Measurements from ENCODE around the gene FAM43A.

The FAM43A gene

DNA sequence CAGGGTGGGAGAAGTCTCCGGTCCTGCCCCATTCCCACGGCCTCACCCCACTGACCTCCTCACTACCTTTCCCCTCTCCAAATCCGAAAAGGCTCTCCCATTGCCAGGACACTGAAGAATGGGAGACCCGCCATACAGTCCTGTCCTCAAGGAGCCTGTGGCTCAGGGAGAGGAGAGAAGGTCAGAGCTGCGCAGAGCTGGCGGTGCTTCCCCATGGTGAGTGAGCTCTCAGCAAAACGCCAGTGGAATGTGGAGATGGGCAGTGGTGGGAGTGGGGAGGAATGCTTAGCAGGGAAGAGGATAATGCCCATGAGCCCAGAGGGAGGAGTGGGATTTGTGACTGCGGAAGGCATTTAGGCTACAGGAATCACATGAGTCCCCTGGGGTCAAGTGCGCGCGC is 20.1 kb downstream of the FAM43A start:
- no peak for DNase-seq

DNA sequence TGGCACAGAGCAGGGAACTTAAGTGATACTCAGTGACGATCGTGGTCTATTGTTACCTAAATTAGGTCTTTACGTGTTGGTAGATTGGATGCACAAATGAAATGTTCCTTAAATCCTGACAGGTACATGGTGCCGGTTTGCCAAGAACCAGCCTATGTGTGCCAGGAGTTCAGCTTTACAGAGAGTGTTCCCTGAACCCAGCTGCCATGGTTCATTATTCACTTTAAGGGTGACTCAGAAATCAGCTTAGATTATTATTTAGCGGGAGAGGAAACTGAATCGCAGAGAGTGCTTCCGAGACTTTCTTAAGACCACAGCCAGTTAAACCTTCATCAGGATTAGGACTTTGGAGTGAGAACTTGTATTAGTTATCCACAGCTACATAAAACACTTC is 21.5 kb downstream of the FAM43A start:
- DNase-seq: no peak

DNA sequence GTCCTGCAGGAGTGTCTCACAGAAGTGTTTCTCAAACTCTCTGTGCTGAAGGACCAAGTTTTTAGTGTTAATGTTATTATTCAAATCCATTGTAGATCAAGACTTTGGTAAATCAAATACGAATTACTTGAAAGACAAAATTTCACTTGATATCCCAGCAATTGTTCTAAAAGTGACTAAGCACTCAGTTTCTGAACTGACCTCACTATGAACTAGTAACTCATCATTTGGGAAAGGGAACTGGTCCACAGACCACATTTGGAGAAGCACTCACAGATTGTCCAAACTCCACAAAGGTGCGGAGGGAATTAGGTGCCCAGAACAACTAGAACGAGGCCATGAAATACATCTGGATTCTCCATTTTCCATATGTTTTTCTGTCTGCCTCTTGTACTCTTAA is 25.6 kb downstream of the FAM43A start:
- DNase-seq: no peak

DNA sequence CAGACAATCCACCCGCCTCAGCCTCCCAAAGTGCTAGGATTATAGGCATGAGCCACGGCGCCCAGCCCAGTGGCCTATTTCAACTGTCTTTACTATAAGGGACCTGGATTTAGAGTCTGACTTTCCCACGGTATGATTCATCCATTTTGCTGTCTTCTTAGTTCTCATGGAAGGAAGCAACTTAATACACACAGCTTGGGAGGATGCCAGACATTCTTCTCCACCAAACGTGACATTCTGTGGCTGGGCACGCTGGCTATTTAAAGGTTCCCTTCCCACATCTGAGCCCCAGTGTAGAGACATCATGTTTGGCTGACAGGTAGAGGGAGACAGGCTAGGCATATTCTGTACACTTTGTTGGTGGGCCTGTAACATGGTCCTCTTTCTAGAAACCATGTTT is 26.2 kb downstream of the FAM43A start:
- DNase-seq: no peak

DNA sequence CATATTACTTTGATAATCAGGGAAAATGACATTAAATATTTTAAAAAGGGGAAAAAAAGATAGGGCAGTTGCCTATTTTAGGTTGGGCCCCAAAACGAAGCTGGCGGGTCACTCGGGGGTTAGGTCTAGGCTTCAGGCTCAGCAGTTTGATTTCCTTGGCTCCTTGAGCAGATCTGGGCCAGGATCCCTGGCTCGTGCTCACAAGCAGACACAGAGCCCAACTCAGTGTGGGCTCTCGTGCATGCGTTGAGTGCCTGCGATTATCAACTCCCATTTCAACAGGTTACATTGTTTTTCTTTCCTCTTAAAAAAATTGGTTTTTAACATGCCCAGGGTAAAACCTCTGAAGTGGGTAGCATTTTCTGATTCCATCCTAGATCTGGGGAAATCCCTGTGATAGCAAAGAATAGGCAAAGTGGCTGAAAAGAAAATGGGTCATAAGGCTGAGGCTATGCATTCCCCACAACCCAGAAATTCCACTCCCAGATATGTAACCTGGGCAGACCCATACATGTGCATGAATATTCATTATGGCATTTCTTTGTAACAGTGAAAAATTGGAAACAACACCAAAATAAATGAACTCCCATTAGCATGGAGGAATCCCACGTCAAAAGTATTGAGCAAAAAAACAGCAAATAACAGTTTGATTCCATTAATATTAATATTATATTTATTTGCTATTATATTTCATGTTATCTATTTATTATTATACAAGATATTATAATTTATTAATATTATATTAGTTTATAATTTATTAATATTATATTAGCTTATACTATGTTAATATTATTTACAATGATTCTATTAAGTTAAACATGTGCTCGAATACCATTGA is 27.8 kb downstream of the FAM43A start:
- DNase-seq: no peak

DNA sequence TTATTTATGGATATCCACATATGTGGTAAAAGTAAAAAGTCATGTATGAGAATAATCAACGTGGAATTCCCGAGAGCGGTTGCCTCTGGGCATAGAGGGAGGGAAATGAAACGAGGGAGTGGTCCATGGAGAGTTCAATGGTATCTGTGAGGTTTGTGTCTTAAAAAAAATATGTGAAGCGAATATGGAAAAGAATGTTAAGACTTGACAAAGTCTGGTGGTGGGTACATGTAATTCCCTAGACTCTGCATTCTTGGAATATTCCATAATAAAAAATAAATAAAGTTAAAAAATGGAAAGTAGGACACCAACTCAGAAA is 28.4 kb downstream of the FAM43A start:
- DNase-seq: no peak

DNA sequence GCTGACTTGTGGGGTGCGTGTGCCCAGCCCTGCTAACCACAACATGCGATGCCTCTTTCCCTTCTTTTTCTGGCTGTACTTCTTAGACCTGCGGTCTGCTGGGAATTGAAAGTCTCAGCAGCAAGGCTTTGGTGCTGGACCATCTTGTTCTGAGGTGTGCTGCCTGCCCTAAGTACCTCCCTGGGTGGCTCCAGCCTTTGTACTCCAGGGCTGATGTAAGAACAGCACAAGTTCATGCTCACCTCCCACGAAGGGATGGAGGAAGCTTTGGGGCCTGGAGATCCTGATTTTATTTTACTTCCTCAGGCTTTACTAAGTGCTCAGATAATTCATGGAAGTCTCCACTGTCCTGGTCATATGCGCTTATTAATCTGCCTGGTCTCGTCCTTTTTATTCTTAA is 28.9 kb downstream of the FAM43A start:
- DNase-seq: no peak

DNA sequence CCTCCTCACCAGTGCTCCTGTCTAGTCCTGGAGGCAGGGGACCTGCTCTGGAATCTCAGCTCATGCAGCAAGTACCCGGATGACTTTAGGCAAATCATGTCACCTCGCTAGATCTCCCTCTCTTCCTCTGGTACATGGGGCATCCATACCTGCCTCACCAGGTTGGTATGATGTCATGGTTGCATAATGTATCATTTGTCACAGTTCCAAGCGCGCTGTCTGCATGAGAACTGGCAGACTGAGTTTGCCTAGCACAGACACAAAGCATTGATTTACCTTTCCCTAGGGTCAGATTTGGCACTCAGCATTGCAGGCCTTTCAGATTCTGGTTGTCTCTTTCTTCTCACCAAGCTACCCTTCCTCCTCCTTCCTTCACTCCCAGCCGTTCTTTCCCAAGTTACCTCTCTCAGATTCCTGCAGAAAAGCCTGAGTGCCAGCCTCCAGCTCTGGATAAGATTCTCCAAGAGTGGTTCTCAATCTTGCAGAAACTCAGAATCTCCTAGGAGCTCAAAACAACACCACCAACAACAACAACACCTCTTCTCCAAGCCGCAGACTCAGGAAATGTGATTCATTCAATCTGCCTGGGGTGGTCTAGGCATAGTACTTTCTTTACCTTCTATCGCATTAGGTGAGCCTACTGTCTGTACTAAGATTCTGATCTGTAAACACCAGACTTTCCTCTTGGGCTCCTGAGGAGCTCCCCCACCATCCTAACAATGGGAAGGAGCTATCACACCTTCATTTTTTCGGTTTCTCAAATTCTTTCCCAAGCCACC is 29.5 kb downstream of the FAM43A start:
- DNase-seq: no peak

DNA sequence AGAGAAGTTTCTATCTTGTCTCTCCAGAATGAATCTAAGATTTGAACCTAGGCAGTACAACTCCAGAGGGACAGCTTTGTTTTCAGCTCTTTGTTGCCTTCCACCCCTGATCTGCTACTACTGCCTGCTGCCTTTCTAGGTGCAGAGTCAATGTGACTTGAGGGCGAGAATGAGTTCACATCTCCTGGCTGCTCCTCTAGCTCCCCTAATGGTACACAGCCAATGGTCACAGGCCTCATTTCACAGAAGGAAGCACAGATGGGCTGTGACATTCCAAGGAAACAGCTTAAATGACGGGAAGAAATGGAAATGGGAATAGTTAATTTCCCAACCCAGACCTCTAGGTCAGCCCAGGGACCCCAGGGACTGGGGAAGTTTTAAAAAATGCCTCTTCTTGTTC is 32.4 kb downstream of the FAM43A start:
- no peak for DNase-seq

DNA sequence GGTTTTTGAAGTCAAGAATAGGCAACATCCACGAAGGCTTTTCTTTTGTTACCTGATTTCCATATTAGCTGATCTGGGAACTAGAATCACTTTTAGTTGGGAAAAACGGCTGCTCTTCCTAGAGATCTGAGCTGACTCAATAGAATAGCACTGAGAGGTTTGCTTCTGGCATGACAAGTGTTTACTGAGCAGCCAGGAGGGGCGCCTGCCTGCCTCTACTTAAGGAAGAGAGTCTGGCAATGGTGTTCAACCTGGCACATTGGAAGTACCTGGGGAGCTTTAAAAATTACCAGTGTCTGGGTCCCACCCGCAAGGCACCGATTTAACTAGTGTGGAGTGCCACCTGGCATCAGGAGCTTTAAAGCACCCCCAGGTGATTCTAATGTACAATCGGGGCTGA is 34.4 kb downstream of the FAM43A start:
- DNase-seq: no peak

DNA sequence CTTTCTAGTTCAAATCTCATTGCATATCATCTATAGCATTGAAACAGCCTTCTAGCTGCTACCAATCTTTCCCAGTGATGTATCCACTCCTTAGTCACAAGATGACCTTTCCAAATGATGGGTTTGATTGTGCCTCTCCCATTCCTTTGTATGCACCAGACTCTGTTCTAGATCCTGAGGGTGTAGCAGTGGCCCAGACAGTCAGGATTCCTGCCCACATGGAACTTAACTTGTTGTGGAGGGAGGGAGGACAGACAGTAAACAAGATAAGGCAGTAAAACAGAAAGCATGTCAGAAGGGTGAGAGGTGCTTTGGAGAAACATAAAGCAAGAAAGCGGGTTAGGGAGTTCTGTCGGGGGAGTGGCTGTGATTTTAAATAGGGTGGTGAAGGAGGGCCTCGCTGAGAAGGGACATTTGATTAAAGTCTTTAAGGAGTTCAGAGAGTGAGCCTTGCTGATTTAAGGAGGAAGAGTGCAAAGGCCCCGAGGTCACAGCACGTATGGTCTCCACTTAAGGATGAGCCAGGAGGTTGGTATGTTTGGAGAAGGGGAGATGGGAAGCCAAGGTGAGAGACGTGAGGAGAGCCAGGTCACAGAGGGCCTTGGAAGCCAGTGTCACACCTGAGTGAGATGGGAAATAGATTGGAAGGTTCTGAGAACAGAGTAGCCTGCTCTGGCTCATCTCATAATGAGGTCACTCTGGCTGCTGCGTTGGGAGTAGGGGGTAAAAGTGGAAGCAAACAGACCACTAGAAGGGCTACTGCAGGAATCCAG is 38.3 kb downstream of the FAM43A start:
- DNase-seq: no peak

DNA sequence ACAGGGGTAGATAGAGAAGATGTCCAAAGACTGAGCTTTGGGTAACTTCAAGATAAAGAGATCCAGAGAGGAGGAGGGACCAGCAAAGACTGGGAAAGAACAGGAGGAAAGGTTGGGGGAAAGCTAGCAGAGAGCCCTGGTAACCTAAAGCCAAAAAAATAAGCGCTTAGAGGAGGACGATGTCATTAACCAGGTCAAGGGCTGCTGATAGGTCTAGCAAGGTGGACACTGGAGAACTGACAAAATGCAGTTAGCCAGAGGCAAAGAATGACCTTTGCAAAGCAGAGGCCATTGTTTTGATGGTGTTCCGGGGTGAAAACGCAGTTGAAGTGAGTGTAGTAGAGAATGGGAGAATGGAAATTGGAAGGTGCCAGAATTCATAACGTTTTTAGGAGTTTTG is 39.7 kb downstream of the FAM43A start:
- DNase-seq: no peak

DNA sequence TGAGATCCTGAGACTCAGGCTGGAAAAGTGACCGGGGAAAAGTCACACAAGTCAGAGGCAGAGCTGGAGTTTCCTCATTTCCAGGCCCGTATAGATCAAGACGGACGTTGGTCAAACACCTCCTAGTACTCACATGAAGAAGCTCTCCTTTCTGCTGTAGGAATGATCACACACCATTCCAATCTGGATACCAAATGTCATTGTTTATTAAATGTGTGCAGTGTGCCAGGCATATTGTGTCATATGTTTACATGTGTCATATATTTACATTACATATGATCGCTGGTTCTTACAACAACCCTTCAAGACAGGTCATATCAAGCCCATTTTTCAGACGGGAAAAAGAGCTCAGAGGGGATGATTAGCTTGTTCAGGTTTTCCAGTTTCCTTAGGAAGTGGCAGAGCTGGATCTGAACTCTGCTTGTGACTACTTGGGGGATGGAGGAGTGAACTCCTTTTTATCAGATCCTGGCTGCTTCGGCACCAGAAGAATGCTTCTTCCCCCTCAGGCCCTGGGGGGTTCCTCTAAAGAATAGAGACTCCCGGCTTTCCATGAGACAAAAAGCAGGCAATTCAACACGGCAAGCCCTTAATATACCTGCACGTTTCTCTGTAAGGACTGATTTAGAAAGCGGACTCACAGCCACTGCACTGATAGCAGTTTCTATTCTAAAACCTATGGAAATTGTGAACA is 41.9 kb downstream of the FAM43A start:
- no peak for DNase-seq

DNA sequence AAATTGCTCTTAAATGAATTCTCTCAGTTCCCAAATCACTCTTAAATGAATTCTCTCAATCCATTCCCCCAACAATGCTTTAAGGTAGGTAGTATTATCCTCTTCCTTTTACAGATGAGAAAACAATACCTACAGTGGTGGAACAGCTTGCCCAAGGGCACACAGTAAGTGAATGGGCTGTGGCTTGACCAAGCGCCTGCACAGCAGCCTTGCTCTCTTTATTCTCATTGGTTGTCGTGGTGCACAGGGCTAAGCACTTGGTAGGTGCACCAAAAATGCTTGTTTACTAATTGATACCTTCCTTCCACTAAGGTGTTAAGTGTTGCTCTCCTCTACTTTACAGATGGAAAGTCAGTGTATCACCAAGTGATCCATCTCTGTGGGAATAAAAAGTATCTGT is 43.3 kb downstream of the FAM43A start:
- DNase-seq: no peak

DNA sequence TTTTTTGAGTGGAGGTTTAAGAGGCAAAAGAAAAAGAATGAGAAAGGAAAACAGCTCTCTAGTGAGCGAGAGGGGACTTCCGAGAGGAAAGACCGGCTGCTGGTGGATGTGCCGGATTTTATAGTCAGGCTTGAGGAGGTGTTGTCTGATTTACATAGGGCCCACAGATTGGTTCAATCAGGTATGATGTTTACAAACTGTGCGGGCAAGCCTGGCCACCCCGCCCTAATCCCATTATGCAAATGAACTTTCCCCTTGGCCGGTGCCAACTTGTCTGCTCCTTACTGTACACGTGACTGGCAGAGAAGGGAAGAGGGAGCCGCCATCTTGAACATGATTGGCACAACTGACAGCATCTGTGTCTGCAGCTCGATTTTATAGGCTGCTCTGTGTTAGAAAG is 44.7 kb downstream of the FAM43A start:
- peak; percentile 42 for DNase-seq

DNA sequence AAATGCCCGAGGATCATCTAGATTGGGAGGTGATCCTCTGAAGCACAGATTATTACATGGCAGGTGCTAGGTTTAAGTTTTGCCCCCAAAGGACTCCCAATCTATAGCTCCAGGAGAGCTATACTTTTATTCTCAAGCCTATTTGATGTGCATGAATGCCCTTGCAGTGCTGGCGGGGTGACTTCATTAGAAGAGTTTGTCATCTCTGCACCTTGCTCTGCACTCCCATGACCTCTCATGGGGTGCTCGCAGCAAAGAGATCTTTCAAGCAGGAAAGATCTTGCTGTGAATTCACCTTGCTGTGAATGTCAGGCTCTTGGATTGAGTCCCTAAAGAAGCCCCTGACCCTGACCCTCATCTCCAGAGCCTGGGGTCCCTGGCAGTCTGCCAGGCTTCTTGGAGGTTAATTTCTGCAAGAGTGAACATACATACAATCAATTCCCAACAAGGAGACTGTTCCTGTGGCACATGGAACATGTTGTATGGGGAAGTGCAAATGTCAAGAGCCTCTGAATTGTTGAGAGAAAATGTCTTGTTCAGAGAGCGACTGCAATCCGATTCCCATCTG is 45.9 kb downstream of the FAM43A start:
- no peak for DNase-seq

DNA sequence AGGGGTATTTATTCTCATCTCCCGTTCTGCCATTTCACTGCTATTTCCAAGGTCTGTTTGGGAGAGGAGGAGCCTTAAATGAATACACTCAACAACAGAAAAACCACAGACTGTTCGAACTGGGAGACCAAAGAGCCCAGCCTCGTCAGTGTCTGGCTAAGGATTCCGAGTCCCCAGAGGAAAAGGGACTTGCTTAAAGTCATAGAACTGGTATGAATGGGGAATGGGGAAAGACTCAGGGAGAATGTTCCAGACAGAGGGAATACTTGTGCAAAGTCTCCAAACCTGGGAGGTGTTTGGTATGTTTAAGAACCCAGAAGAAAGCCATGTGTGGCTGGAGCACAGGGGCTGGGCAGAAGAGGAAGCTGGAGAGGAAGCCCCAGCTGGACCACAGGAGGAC is 46.9 kb downstream of the FAM43A start:
- no peak for DNase-seq

DNA sequence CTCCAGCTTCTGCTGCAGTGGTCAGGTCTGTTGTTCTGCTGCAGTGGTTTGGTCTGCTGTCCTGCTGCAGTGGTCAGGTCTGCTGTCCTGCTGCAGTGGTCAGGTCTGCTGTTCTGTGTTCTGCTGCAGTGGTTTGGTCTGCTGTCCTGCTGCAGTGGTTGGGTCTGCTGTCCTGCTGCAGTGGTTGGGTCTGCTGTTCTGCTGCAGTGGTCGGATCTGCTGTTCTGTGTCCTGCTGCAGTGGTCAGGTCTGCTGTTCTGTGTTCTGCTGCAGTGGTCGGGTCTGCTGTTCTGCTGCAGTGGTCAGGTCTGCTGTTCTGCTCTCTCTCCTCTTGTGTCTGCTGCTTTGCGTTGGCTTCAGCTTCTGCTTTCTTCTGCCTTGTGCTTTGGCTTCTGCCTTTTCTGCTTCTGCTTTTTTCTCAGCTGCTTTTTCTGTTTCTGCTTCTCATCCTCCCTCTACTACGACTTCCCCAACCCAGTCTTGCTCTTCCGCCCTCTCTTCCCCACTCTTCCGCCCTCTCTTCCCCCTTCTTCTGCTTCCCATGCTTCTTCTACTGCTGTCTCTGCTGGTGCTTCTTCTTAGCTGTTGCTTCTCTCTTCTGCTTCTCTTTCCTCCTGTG is 50.7 kb downstream of the FAM43A start:
- no peak for DNase-seq

DNA sequence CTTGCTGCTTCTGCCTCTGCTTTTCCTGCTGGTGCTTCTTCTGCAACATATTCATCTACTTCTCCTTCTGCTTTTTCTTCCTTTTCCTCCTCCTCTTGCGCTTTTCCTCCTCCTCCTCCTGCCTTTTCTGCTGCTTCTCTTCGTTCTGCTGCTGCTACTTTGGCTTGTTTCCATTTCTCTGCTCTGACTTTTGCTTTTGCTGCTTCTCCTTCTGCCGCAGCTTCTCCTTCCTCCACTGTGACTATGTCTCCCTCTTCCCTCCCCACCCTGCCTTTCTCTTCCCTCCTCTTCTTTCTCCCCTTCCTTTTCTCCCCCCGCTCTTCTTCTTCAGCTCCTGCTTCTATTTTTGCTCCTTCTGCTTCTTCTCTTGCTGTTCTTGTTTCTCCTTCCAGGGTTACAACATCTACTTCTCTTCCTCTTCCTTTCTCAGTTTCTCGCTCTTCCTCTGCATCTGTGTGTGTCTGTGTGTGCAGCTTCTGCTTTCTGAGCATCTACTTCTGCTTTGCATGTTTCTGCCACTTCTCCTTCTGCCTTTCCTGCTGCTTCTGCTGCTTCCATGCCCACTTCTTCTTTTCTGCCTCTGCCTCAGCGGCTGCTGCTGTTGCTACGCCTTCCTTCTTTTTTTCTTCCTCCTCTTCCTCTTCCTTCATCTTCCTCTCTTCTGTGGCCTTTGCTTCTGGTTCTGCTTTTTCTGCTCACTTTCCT is 51.4 kb downstream of the FAM43A start:
- DNase-seq: no peak
